Breast epithelium (tissue), 4 donors: Measurements from ENCODE around the gene PAOX. TPM values are rescaled to one million over a fixed set of nuclear protein-coding genes. Genes with fewer than 3 reads are reported as not detected.

Source experiments
- DNase-seq, 2 donors: peaks; one replicate each; pipeline ENCODE4 v3.0.0-alpha.2; 2019; ENCODE audit warnings: low spot score in 2 of 2
- H3K27ac ChIP-seq, 2 donors: fragments of 200-600 bp; sonication (generic) in 1 of 2; one replicate each; pipeline ENCODE4 v1.5.1; 2016 to 2019; ENCODE audit warnings: mild to moderate bottlenecking in 1 of 2
- H3K27me3 ChIP-seq, 2 donors: fragments of 200-600 bp; sonication (generic) in 1 of 2; one replicate each; pipeline versions ENCODE4 v1.5.1 to v1.6.0; 2017 to 2019; ENCODE audit warnings: control low read depth in 1 of 2, mild to moderate bottlenecking in 1 of 2
- H3K36me3 ChIP-seq: fragments of 200-600 bp; one replicate; pipeline ENCODE4 v1.5.1; 2019
- H3K4me1 ChIP-seq, 2 donors: fragments of 200-600 bp; sonication (generic); one replicate each; pipeline ENCODE4 v1.5.1; 2016 to 2019; ENCODE audit warnings: control low read depth in 1 of 2
- H3K4me3 ChIP-seq, 3 donors: fragments of 200-600 bp; sonication (generic); 1 replicate in 2 of 3; 2 replicates in 1 of 3; pipeline ENCODE4 v1.5.1; 2016 to 2019; ENCODE audit warnings: mild to moderate bottlenecking in 3 of 3, moderate library complexity in 2 of 3
- H3K9me3 ChIP-seq, 2 donors: fragments of 200-600 bp; sonication (generic) in 1 of 2; one replicate each; pipeline ENCODE4 v1.5.1; 2016 to 2019; ENCODE audit warnings: control low read depth in 1 of 2
- POLR2A ChIP-seq: fragments of 450-650 bp; IDR thresholded peaks from one replicate; pipeline ENCODE4 v1.6.1; 2016; ENCODE audit warnings: antibody characterized with exemption, mild to moderate bottlenecking, moderate library complexity
- POLR2AphosphoS5 ChIP-seq, 3 donors: sonication (generic); formaldehyde crosslinking; IDR thresholded peaks; one replicate each; pipeline ENCODE4 v1.6.1; 2017; ENCODE audit warnings: antibody characterized with exemption in 3 of 3
- intact Hi-C: fragments of 100-400 bp; cut with DNase I; formaldehyde crosslinking; loops from one replicate; pipeline ENCODE4 v1.15.1; 2023; ENCODE audit warnings: low total_unique reads
- total RNA-seq, 3 donors: library from RNA; depleted of rRNA; stranded (reverse); fragments of >200 nt; gene quantifications; one replicate each; pipeline ENCODE4 v1.1.0, GENCODE V29; 2016
- TF ChIP-seq, protein P1 (sequence below), 3 donors: fragments of 450-650 bp; IDR thresholded peaks; one replicate each; pipeline ENCODE4 v1.5.1; 2016 to 2017; ENCODE audit warnings: antibody characterized with exemption in 3 of 3, mild to moderate bottlenecking in 3 of 3, moderate library complexity in 3 of 3

The PAOX gene
- total RNA-seq, 3 donors from 2014 or later, result 7.5 to 10.5 (median 8.6) TPM

DNA sequence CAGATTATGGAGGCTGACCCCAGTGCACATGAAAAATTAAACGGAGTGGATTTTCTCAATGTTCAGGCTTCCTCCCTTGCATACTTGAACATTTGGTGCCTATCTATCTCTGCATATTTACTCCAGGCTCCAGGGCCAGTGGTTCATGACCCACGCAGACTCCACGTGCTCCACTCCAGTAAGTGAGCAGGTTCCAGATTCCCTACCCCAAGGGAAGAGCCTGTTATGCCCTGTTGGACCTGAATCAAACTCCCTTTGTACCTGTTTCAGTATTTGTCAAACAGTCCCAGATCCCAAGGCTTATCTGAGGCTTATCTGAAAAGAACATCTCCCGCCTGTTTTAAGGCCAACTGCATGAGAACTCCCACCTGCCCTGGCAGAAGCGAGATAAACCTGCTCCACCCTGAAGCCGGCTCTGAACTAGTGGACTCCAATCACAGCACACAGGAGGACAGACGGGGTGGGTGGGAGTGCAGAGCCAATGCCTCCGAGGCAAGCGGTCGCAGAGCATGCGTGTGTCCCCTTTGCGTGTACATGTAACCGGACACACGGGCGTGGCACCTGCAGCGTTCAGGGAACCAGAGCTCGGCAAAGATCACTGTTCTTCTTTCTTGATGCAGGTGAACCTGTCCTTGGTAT is 19.0 kb upstream of the PAOX start:
- H3K4me1 ChIP-seq, result peaks cover 0 to 4% of the 10 kb centered on the region in 2 donors
- H3K27me3 ChIP-seq, result no peaks in the 10 kb centered on the region
- TF ChIP-seq POLR2AphosphoS5 (IDR thresholded peaks at IDR 0.05) (no peak), POLR2A (no peak)
- TF ChIP-seq, protein P1, sequence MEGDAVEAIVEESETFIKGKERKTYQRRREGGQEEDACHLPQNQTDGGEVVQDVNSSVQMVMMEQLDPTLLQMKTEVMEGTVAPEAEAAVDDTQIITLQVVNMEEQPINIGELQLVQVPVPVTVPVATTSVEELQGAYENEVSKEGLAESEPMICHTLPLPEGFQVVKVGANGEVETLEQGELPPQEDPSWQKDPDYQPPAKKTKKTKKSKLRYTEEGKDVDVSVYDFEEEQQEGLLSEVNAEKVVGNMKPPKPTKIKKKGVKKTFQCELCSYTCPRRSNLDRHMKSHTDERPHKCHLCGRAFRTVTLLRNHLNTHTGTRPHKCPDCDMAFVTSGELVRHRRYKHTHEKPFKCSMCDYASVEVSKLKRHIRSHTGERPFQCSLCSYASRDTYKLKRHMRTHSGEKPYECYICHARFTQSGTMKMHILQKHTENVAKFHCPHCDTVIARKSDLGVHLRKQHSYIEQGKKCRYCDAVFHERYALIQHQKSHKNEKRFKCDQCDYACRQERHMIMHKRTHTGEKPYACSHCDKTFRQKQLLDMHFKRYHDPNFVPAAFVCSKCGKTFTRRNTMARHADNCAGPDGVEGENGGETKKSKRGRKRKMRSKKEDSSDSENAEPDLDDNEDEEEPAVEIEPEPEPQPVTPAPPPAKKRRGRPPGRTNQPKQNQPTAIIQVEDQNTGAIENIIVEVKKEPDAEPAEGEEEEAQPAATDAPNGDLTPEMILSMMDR (IDR thresholded peaks at IDR 0.05), result no peak
- intact Hi-C loops, result no loop called here
- no peaks in the 10 kb centered on the region for H3K9me3 ChIP-seq
- no peak for DNase-seq
- no peaks in the 10 kb centered on the region for H3K36me3 ChIP-seq
- H3K27ac ChIP-seq, result no peak overlapping the region
- H3K4me3 ChIP-seq, result no peak overlapping the region

- DNase-seq, result no peak
- H3K4me3 ChIP-seq, result no peak overlapping the region
- H3K9me3 ChIP-seq, result no peaks in the 10 kb centered on the region
- intact Hi-C loops, result no loop called here
- H3K4me1 ChIP-seq, result peaks cover 0 to 4% of the 10 kb centered on the region in 2 donors
- no peaks in the 10 kb centered on the region for H3K27me3 ChIP-seq
- TF ChIP-seq, protein P1 (IDR thresholded peaks at IDR 0.05), result no peak
- no peak for TF ChIP-seq POLR2AphosphoS5 (IDR thresholded peaks at IDR 0.05)
- no peak for TF ChIP-seq POLR2A
- H3K36me3 ChIP-seq, result no peaks in the 10 kb centered on the region
- H3K27ac ChIP-seq, result no peak overlapping the region
These were observed 17.8 kb upstream of the PAOX start for GRCh38 chr10:133361227-133361626.

- intact Hi-C loops, result no loop called here
- Histone ChIP-seq H3K27me3 (no peaks in the 10 kb centered on the region), H3K27ac (no peak overlapping the region), H3K4me1 (no peaks in the 10 kb centered on the region), H3K9me3 (no peaks in the 10 kb centered on the region), H3K4me3 (no peak overlapping the region), H3K36me3 (no peaks in the 10 kb centered on the region)
- no peak for DNase-seq
- TF ChIP-seq POLR2A (no peak), POLR2AphosphoS5 (IDR thresholded peaks at IDR 0.05) (no peak)
- TF ChIP-seq, protein P1 (IDR thresholded peaks at IDR 0.05), result no peak
These were observed 17.2 kb upstream of the PAOX start for GRCh38 chr10:133361773-133362441.

DNA sequence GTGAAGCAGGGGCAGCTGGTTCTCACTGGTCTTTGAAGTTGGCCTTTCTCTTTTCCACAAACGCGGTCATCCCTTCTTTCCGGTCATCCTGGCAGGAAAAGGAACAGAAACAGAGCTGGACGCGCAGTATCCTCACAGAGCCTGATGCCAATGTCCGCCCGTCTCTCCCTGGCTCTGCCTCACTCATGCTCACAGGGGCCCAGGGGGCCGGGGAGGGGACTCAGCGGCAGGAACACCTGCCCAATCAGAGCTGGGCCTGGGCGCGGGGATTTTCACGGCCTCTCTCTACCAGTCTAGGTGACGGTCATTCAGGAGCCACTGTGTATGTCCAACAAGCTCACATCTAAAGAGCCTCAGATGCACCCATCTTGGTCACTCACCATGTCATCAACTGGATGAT is 16.2 kb upstream of the PAOX start:
- Histone ChIP-seq H3K4me1 (no peaks in the 10 kb centered on the region), H3K9me3 (no peaks in the 10 kb centered on the region), H3K27ac (no peak overlapping the region), H3K36me3 (no peaks in the 10 kb centered on the region), H3K27me3 (no peaks in the 10 kb centered on the region), H3K4me3 (no peak overlapping the region)
- DNase-seq, result no peak
- TF ChIP-seq POLR2A, result no peak
- TF ChIP-seq POLR2AphosphoS5 (IDR thresholded peaks at IDR 0.05), result no peak
- TF ChIP-seq, protein P1 (IDR thresholded peaks at IDR 0.05), result no peak
- intact Hi-C loops, result no loop called here

- Histone ChIP-seq H3K9me3 (no peaks in the 10 kb centered on the region), H3K27me3 (no peaks in the 10 kb centered on the region), H3K36me3 (no peaks in the 10 kb centered on the region), H3K4me1 (no peaks in the 10 kb centered on the region), H3K4me3 (no peak overlapping the region), H3K27ac (peak overlapping the region in 1 of 2 donors; percentile 45)
- no peak for DNase-seq
- intact Hi-C loops, result no loop called here
- TF ChIP-seq, protein P1 (IDR thresholded peaks at IDR 0.05), result no peak
- TF ChIP-seq POLR2A, result no peak
- TF ChIP-seq POLR2AphosphoS5 (IDR thresholded peaks at IDR 0.05), result no peak
These were observed 14.2 kb upstream of the PAOX start for GRCh38 chr10:133364645-133365431.
